Sigmoid colon (tissue), 4 donors: ENCODE data around the gene OR13C2.

Experiments
- CTCF ChIP-seq, 4 experiments: fragments of 450-650 bp in 3 of 4; fragments of 200-600 bp in 1 of 4; IDR thresholded peaks; one replicate each; pipeline ENCODE4 v1.5.1; 2016 to 2019; ENCODE audit warnings: antibody characterized with exemption in 4 of 4, mild to moderate bottlenecking in 3 of 4, moderate library complexity in 2 of 4
- EP300 ChIP-seq, 4 donors: sonication (generic); formaldehyde crosslinking; IDR thresholded peaks; one replicate each; pipeline ENCODE4 v1.6.1; 2017; ENCODE audit warnings: antibody characterized with exemption in 4 of 4
- POLR2A ChIP-seq, 2 donors: fragments of 450-650 bp; IDR thresholded peaks; one replicate each; pipeline ENCODE4 v1.6.1; 2016; ENCODE audit warnings: antibody characterized with exemption in 2 of 2, mild to moderate bottlenecking in 2 of 2, moderate library complexity in 2 of 2

DNA sequence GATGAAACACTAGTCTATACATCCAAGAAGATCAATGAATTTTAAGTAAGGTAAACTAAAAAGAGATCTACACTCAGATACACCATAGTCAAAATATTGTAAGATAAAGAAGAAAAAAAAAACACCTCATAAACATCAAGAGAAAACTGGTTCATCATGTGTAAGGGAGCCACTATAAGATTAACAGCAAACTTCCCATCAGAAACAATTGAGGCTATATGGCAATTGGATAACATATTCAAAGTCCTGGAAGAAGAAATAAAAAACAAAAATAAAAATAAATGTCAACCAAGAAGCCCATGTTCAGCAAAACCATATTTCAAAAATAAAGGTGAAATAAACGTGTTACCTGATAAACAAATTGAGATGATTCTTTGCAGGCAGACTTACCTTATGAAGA, 32.8 kb downstream of the OR13C2 start:
- no peak for TF ChIP-seq POLR2A (IDR thresholded peaks at IDR 0.05)
- TF ChIP-seq CTCF (IDR thresholded peaks at IDR 0.05): no peak
- no peak for TF ChIP-seq EP300 (IDR thresholded peaks at IDR 0.05)
